ENCODE data around the gene MRFAP1. TPM values are rescaled to one million over a fixed set of nuclear protein-coding genes. Genes with fewer than 3 reads are reported as not detected.

Gene MRFAP1
- total and polyA plus RNA-seq, 10 of the 15 experiments (the other 5 are each of a cell fraction or from before 2014, with no cell fraction given) = 18.7 to 105 (median 80.8) TPM

DNA sequence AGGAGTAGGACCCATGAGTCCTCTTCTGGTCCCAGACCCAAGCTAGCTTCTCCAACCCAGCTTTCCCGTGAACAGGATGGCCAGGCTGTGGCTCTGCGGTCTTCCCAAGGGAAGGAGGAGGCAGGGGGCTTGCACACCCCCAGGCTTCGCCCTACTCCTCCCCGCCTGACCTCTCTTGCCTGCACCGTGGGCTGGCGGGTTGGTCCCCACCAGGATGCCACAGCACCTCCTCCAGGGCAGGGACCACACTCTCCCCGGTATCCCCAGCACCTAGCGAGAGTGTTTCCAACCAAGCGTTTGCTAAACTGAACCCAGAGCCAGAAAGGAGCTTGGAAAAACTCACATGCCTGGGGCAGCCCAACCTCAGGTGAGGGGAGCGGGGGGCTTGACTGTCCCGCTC, 44.2 kb downstream of the MRFAP1 start:
- Histone ChIP-seq H3K27me3 (replicated peaks in 1 of 2; ENCODE audit: control insufficient read depth in 2 of 2, insufficient read depth in 2 of 2, low read length in 1 of 2) (no peaks in the 10 kb centered on the region), H3K4me2 (ENCODE audit: control insufficient read depth, insufficient read depth) (no peak overlapping the region), H3K4me3 (no peak overlapping the region), H4K20me1 (ENCODE audit: control insufficient read depth, insufficient read depth) (no peaks in the 10 kb centered on the region), H3K9me3 (replicated peaks; ENCODE audit: control insufficient read depth, insufficient read depth, low read length) (no peaks in the 10 kb centered on the region; the same call in 2 of the 3 replicates), H3K4me1 (ENCODE audit: control insufficient read depth, insufficient read depth, low read length) (peaks cover 10% of the 10 kb centered on the region), H3K36me3 (ENCODE audit: control insufficient read depth in 2 of 2, insufficient read depth in 2 of 2, low read length in 1 of 2) (no peaks in the 10 kb centered on the region), H3K9ac (ENCODE audit: control insufficient read depth, insufficient read depth, low read length) (no peak overlapping the region), H2AFZ (ENCODE audit: control insufficient read depth, low read depth, low read length) (no peak overlapping the region), H3K79me2 (ENCODE audit: control insufficient read depth, insufficient read depth, low read length) (no peaks in the 10 kb centered on the region), H3K27ac (ENCODE audit: control insufficient read depth, insufficient read depth) (no peak overlapping the region)
- POLR2A ChIA-PET = no interaction called here
- DNase-seq (ENCODE audit: low read depth, low spot score) = no peak
- TF ChIP-seq, protein P1, sequence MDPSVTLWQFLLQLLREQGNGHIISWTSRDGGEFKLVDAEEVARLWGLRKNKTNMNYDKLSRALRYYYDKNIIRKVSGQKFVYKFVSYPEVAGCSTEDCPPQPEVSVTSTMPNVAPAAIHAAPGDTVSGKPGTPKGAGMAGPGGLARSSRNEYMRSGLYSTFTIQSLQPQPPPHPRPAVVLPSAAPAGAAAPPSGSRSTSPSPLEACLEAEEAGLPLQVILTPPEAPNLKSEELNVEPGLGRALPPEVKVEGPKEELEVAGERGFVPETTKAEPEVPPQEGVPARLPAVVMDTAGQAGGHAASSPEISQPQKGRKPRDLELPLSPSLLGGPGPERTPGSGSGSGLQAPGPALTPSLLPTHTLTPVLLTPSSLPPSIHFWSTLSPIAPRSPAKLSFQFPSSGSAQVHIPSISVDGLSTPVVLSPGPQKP (IDR thresholded peaks at IDR 0.05; ENCODE audit: low read depth, low read length) = no peak
- TF ChIP-seq BCL11A (IDR thresholded peaks at IDR 0.05; ENCODE audit: low read depth, low read length) = no peak
- no peak for TF ChIP-seq MXI1 (IDR thresholded peaks at IDR 0.05; ENCODE audit: low read depth, low read length)
- no peak for TF ChIP-seq PAX8 (IDR thresholded peaks at IDR 0.05)
- TF ChIP-seq MYC (IDR thresholded peaks at IDR 0.05; ENCODE audit: insufficient read depth, insufficient read length, insufficient replicate concordance, low read length, severe bottlenecking) = no peak
- no peak for TF ChIP-seq SPI1 (IDR thresholded peaks at IDR 0.05; ENCODE audit: borderline replicate concordance, insufficient read depth, low read depth, low read length)
- FAIRE-seq = no peak
- WGBS (ENCODE audit: insufficient coverage, insufficient replicate concordance, low lambda C conversion rate, missing lambda C conversion rate) = 66% methylated on average over 9 of the region's 11 CpGs
- CTCF ChIA-PET = no interaction called here
- in situ Hi-C loops (cut with MboI) (no loop called here), intact Hi-C loops (cut with micrococcal nuclease; ENCODE audit: unreplicated experiment) (no loop called here)
- SMC1A ChIA-PET (ENCODE audit: uncharacterized antibody, unreplicated experiment) = no interaction called here
- ATAC-seq = no peak
- RAD21 ChIA-PET (ENCODE audit: unreplicated experiment) = no interaction called here
- no TSS peak for BruUV-seq (replicated peaks)

All from GM12878 (cell line).